Fibroblast of lung (primary cell): ENCODE results near the gene RASSF4. TPM values are rescaled to one million over a fixed set of nuclear protein-coding genes. Genes with fewer than 3 reads are reported as not detected.

Experiments used
- DNase-seq, 2 donors: peaks; one replicate each; pipeline versions ENCODE4 v3.0.0 to v3.0.0-alpha.2; 2010; ENCODE audit warnings: low read depth in 2 of 2
- H2AFZ ChIP-seq: 2 replicates; pipeline ENCODE4 v1.5.1; 2012; ENCODE audit warnings: low read length, control low read depth, inconsistent platforms
- H3K27ac ChIP-seq: 2 replicates; pipeline ENCODE4 v1.5.1; 2011; ENCODE audit warnings: low read length, control low read depth; ENCODE audit not compliant: insufficient read depth
- H3K27me3 ChIP-seq: 2 replicates; pipeline ENCODE4 v1.5.1; 2011; ENCODE audit warnings: mild to moderate bottlenecking, low read length; ENCODE audit not compliant: control insufficient read depth, insufficient read depth
- H3K36me3 ChIP-seq: 2 replicates; pipeline ENCODE4 v1.5.1; 2011; ENCODE audit warnings: low read length; ENCODE audit not compliant: control insufficient read depth, insufficient read depth
- H3K4me1 ChIP-seq: 2 replicates; pipeline ENCODE4 v1.5.1; 2011; ENCODE audit warnings: low read length; ENCODE audit not compliant: control insufficient read depth, insufficient read depth; ENCODE audit errors: extremely low read depth
- H3K4me2 ChIP-seq: 2 replicates; pipeline ENCODE4 v1.5.1; 2011; ENCODE audit warnings: low read length, control low read depth; ENCODE audit not compliant: insufficient read depth; ENCODE audit errors: extremely low read depth
- H3K4me3 ChIP-seq, 4 experiments: fragments of 200-600 bp in 1 of 4; sonication (generic) in 1 of 4; replicated peaks in 1 of 4; 2 replicates each; pipeline ENCODE4 v1.5.1; 2011 to 2016; ENCODE audit warnings: low read length in 4 of 4, low read depth in 3 of 4, mild to moderate bottlenecking in 3 of 4, control low read depth in 2 of 4, inconsistent platforms in 1 of 4, mixed read lengths in 1 of 4; ENCODE audit not compliant: insufficient read depth in 1 of 4; ENCODE audit errors: control extremely low read depth in 1 of 4
- H3K79me2 ChIP-seq: 2 replicates; pipeline ENCODE4 v1.5.1; 2012; ENCODE audit warnings: mild to moderate bottlenecking, low read length, inconsistent platforms; ENCODE audit not compliant: control insufficient read depth, insufficient read depth
- H3K9ac ChIP-seq: 2 replicates; pipeline ENCODE4 v1.5.1; 2011; ENCODE audit warnings: mild to moderate bottlenecking, low read length, control low read depth; ENCODE audit not compliant: insufficient read depth
- H3K9me3 ChIP-seq: 2 replicates; pipeline ENCODE4 v1.5.1; 2012; ENCODE audit warnings: low read depth, low read length; ENCODE audit not compliant: control insufficient read depth, insufficient read depth
- H4K20me1 ChIP-seq: 2 replicates; pipeline ENCODE4 v1.5.1; 2011; ENCODE audit warnings: low read length; ENCODE audit not compliant: control insufficient read depth, insufficient read depth; ENCODE audit errors: extremely low read depth
- CTCF ChIP-seq, 2 donors: IDR thresholded peaks in 1 of 2; conservative IDR thresholded peaks in 1 of 2; 1 replicate in 1 of 2; 2 replicates in 1 of 2; pipeline ENCODE4 v1.5.1; 2011 to 2012; ENCODE audit warnings: low read length in 2 of 2, control low read depth in 1 of 2, inconsistent platforms in 1 of 2, low read depth in 1 of 2, mild to moderate bottlenecking in 1 of 2
- EZH2 ChIP-seq: IDR thresholded peaks from 2 replicates; pipeline ENCODE4 v1.5.1; 2012; ENCODE audit warnings: low read length, control low read depth, mild to moderate bottlenecking; ENCODE audit errors: missing control alignments
- polyA plus RNA-seq, 2 donors: library from polyadenylated mRNA; depleted of rRNA in 1 of 2; stranded (reverse) in 1 of 2; unstranded in 1 of 2; fragments of >200 nt; gene quantifications; 2 replicates each; pipeline ENCODE4 v1.2.1, GENCODE V29; 2011 to 2012; ENCODE audit warnings: missing spikeins in 1 of 2
- total RNA-seq: library from RNA; depleted of rRNA; stranded (reverse); fragments of >200 nt; gene quantifications from 2 replicates; pipeline ENCODE4 v1.2.1, GENCODE V29; 2014

The RASSF4 gene
- total and polyA plus RNA-seq, 2 donors (not counting 1 experiment from before 2014, with no cell fraction given) = 6.4 to 11.4 TPM

- Histone ChIP-seq H3K9me3 (no peaks in the 10 kb centered on the region), H3K9ac (no peak overlapping the region), H3K36me3 (no peaks in the 10 kb centered on the region), H3K27me3 (no peaks in the 10 kb centered on the region), H4K20me1 (no peaks in the 10 kb centered on the region), H2AFZ (no peak overlapping the region), H3K79me2 (no peaks in the 10 kb centered on the region), H3K4me3 (no peak overlapping the region), H3K27ac (no peak overlapping the region), H3K4me2 (no peak overlapping the region), H3K4me1 (no peaks in the 10 kb centered on the region)
- no peak for DNase-seq
- TF ChIP-seq CTCF (conservative IDR thresholded peaks at IDR 0.05 in 1 of 2, IDR thresholded peaks at IDR 0.05 in 1 of 2; ENCODE audit: low read depth in 1 of 2, low read length in 2 of 2) = no peak
- TF ChIP-seq EZH2 = no peak
These were observed 20.6 kb upstream of the RASSF4 start for GRCh38 chr10:44938956-44939355.

GRCh38 chr10:44939691-44940401 is 19.8 kb upstream of the RASSF4 start:
- H3K4me1 ChIP-seq = no peaks in the 10 kb centered on the region
- H3K9me3 ChIP-seq = no peaks in the 10 kb centered on the region

GRCh38 chr10:44944354-44944753 is 15.2 kb upstream of the RASSF4 start:
- Histone ChIP-seq H3K4me1 (no peaks in the 10 kb centered on the region), H4K20me1 (no peaks in the 10 kb centered on the region), H3K36me3 (no peaks in the 10 kb centered on the region), H3K4me3 (no peak overlapping the region), H3K9me3 (no peaks in the 10 kb centered on the region), H3K27ac (no peak overlapping the region), H2AFZ (no peak overlapping the region), H3K79me2 (no peaks in the 10 kb centered on the region), H3K9ac (no peak overlapping the region), H3K27me3 (no peaks in the 10 kb centered on the region), H3K4me2 (no peak overlapping the region)
- no peak for TF ChIP-seq EZH2
- TF ChIP-seq CTCF (conservative IDR thresholded peaks at IDR 0.05 in 1 of 2, IDR thresholded peaks at IDR 0.05 in 1 of 2; ENCODE audit: low read depth in 1 of 2, low read length in 2 of 2) = no peak
- no peak for DNase-seq

More at GRCh38 chr10:44939691-44940401, 19.8 kb upstream of the RASSF4 start:
- Histone ChIP-seq H3K79me2 (no peaks in the 10 kb centered on the region), H3K36me3 (no peaks in the 10 kb centered on the region), H4K20me1 (no peaks in the 10 kb centered on the region), H3K9ac (no peak overlapping the region), H3K4me2 (no peak overlapping the region), H3K27ac (no peak overlapping the region), H2AFZ (no peak overlapping the region), H3K4me3 (no peak overlapping the region), H3K27me3 (no peaks in the 10 kb centered on the region)
- peak in 1 of 2 donors; percentile 65 for DNase-seq
- TF ChIP-seq CTCF (conservative IDR thresholded peaks at IDR 0.05 in 1 of 2, IDR thresholded peaks at IDR 0.05 in 1 of 2; ENCODE audit: low read depth in 1 of 2, low read length in 2 of 2) (no peak), EZH2 (no peak)
